Measurements from ENCODE around the gene THADA. TPM values are rescaled to one million over a fixed set of nuclear protein-coding genes. Genes with fewer than 3 reads are reported as not detected.
A peak's percentile ranks its signal among the peaks of the same experiment; 100 is the strongest.
"Not testable (repeated sequence)": the region's sequence is repeated elsewhere in the genome, so short reads cannot be mapped to it uniquely, and the experiment has no call there.

THADA gene
- total and polyA plus RNA-seq, 12 donors = 7.5 to 18.0 (median 15.2) TPM

DNA sequence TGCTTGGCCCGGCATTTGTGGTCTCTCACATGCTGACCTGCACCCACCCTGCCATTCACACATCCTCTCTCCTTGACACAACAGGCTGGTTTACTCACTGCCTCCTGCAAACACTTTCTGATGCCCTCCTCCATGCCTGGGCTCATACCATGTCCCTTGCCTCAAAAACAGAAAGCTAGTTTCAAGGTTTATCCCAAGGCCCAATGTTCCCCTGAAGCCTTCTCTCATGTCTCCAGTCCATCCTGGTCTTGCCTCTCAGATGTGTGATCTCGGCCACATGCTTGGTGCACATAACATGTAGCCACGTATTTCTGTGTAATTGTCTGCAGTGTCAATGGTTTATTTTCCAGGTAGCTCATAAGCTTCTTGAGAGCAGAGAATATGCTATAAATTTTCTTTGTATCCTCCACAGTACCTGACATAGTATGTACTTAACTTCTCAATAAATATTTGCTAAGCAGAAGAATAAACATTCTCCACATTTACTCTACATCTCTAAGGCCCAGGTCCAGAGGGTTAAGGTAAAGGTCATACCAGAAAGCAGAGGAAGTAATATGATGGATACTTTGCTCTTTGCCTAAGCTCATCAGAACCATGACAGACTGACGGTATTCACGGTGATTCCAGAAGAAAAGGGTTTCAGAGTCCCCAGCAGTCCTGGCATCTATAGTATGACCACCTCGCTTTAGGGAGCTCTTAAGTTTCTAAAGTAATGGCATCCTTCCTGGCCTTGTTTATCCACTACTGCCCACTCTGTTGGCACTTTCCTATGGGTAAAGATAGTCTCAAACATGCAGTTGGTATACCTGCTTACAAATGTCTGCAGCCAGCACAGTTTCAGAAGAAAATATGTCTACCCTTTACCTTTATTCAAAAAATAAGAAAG is 206.0 kb downstream of the THADA start:
- Histone ChIP-seq H3K27ac (peak overlapping the region in 1 of 10 donors; percentile 61), H3K4me1 (peaks cover 0 to 37% (median 18%) of the 10 kb centered on the region in 9 donors)

DNA sequence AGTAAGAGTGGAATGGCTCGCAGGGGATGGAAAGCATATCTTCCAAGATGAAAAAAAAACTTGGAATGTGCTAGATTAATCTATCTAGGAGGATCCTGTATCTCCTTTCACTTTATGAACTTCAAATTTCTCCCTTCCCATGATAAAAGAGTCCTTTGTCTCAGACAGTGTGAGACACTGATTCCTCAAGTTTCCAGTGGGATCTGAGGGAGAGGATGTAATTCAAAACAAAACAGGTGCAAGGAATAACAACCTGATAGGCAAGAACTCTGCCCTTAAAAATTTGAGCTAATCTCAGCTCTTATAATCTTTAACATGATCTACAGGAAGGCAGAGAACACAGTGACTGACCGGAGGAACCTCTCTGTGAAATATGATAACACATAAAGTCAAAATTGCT is 207.5 kb downstream of the THADA start:
- Histone ChIP-seq H3K27ac (no peak overlapping the region), H3K36me3 (peaks cover 0 to 2% (median 0%) of the 10 kb centered on the region in 9 donors), H3K9me3 (no peaks in the 10 kb centered on the region), H3K4me3 (no peak overlapping the region), H3K27me3 (no peaks in the 10 kb centered on the region), H3K4me1 (peaks cover 0 to 37% (median 18%) of the 10 kb centered on the region in 9 donors)
- TF ChIP-seq, protein P1, sequence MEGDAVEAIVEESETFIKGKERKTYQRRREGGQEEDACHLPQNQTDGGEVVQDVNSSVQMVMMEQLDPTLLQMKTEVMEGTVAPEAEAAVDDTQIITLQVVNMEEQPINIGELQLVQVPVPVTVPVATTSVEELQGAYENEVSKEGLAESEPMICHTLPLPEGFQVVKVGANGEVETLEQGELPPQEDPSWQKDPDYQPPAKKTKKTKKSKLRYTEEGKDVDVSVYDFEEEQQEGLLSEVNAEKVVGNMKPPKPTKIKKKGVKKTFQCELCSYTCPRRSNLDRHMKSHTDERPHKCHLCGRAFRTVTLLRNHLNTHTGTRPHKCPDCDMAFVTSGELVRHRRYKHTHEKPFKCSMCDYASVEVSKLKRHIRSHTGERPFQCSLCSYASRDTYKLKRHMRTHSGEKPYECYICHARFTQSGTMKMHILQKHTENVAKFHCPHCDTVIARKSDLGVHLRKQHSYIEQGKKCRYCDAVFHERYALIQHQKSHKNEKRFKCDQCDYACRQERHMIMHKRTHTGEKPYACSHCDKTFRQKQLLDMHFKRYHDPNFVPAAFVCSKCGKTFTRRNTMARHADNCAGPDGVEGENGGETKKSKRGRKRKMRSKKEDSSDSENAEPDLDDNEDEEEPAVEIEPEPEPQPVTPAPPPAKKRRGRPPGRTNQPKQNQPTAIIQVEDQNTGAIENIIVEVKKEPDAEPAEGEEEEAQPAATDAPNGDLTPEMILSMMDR (IDR thresholded peaks at IDR 0.05) = no peak
- DNase-seq = no peak
- intact Hi-C loops (cut with DNase I) = no loop called here
- no peak for ATAC-seq
- 87 to 89% methylated on average over 2 of the region's 2 CpGs for WGBS, 2 donors

More for the DNA sequence above, 206.0 kb downstream of the THADA start:
- peaks cover 0 to 10% (median 0%) of the 10 kb centered on the region in 9 donors for H3K36me3 ChIP-seq
- DNase-seq = no peak
- WGBS, 2 donors = 95 to 97% methylated on average over 6 of the region's 6 CpGs
- TF ChIP-seq, protein P1 (IDR thresholded peaks at IDR 0.05) = no peak
- no peak overlapping the region for H3K4me3 ChIP-seq
- no peaks in the 10 kb centered on the region for H3K9me3 ChIP-seq
- no peaks in the 10 kb centered on the region for H3K27me3 ChIP-seq
- intact Hi-C loops (cut with DNase I) = loop anchor here in 1 of 10 donors (10.0 kb wide), 1 partner anchor 55 kb away; no protein-coding TSS in a partner anchor
- ATAC-seq = no peak

DNA sequence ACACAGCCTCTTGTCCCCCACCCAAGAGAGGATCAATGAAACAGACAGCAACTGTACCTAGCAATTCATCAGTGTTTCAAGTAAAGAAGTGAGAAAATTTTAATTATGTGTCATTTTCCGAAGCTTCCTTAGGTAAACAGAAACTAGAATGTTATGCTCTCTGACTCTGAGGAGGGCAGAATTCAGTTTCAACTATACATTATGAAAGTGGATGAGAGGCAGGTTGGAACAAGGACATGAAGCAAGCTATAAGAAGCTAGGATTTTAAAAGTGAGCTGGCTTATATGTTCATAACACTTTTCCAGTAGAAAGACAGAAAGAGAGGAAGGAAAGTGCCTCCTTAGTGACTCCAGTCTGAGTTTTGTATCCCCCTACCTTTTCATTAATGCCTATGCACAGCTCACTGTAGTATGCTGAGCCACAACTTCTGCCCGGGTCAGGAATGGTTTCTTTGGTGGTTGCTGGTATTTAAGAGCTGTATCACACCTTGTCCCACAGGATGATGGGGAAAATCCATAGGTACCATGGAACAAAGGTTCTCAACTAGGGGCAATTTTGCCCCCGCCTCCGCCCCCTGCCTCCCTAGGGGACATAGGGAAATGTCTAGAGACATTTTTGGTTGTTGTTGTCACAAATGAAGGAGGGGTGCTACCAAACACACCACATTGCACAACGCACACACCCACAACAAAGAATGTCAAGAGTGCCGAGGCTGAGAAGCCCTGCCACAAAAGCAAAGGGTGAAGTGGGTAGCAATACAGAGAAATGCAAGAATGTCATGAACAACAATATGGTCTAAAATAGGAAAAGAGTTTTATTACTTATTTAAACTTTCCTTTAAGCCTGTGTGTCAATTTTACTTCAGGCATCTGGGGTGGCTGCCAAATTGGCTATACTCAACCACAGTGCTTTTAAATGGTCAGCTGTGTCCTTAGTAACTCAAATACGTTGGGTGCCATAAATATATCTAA is 208.5 kb downstream of the THADA start:
- Histone ChIP-seq H3K36me3 (no peaks in the 10 kb centered on the region), H3K27ac (peak overlapping the region in 1 of 10 donors; percentile 27), H3K4me1 (peaks cover 0 to 31% (median 17%) of the 10 kb centered on the region in 9 donors), H3K4me3 (no peak overlapping the region), H3K9me3 (no peaks in the 10 kb centered on the region), H3K27me3 (no peaks in the 10 kb centered on the region)
- no peak for DNase-seq
- peak in 1 of 8 donors; percentile 35 for ATAC-seq
- intact Hi-C loops (cut with DNase I) = no loop called here
- WGBS, 2 donors = 80% methylated on average over 7 of the region's 7 CpGs
- TF ChIP-seq, protein P1 (IDR thresholded peaks at IDR 0.05) = no peak

DNA sequence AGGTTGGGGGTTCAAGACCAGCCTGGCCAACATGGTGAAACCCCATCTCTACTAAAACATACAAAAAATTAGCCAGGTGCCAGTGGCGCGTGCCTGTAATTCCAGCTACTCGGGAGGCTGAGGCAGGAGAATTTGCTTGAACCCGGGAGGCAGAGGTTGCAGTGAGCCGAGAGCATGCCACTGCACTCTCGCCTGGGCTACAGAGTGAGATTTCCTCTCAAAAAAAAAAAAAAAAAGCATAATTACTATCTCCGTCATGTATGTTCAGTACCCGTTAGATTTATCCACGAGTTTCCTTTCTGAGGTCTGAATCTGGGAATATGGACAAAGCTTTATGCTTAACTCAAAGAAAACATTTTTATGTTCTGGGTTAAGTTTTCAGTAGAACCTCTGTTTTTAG is 209.2 kb downstream of the THADA start:
- Histone ChIP-seq H3K27ac (peak overlapping the region in 1 of 10 donors; percentile 27), H3K4me1 (peaks cover 0 to 24% (median 16%) of the 10 kb centered on the region in 9 donors)
- H3K27me3 ChIP-seq; H3K36me3 ChIP-seq; ATAC-seq; intact Hi-C loops (cut with DNase I); H3K9me3 ChIP-seq; DNase-seq; H3K4me3 ChIP-seq: not testable (repeated sequence)
- WGBS, 2 donors = 95 to 96% methylated on average over 9 of the region's 9 CpGs

All from heart right ventricle (tissue), 16 donors.